Cardiac septum (tissue), 1 donor: ENCODE measurements around the gene PDPN. TPM values are rescaled to one million over a fixed set of nuclear protein-coding genes. Genes with fewer than 3 reads are reported as not detected.
"Not testable (repeated sequence)": the region's sequence is repeated elsewhere in the genome, so short reads cannot be mapped to it uniquely, and the experiment has no call there.

Source experiments
- DNase-seq: peaks from one replicate; pipeline ENCODE4 v3.0.0-alpha.2; 2020; ENCODE audit warnings: low spot score
- intact Hi-C: fragments of 100-400 bp; cut with DNase I; formaldehyde crosslinking; loops from one replicate; pipeline ENCODE4 v1.14.0; 2022
- long read RNA-seq: library from polyadenylated mRNA; unstranded; transcript quantifications from one replicate; pipeline ENCODE4 v2.0.0, GENCODE V29; 2021
- total RNA-seq: library from RNA; stranded (reverse); fragmentation: NEBNext Ultra II Directional; extraction: Animal tissue kit (Norgen Biotek cat#: 25700); gene quantifications from one replicate; pipeline ENCODE4 v1.2.1, GENCODE V29; 2021
- donor health status: DM: no; HTN: no; CAD: no.

The PDPN gene
- total RNA-seq: 14.9 TPM
- long read RNA-seq, transcript PDPN-202 (6 exons, 2,801 nt): major isoform, 10 of 19 reads
- long read RNA-seq, transcript PDPN-201 (6 exons, 3,104 nt): minor isoform, 6 of 19 reads
- long read RNA-seq, partial matches to known transcripts: 0 of 19 reads
- long read RNA-seq, other reads (novel, unspliced or antisense): 2 of 19 reads

GRCh38 chr1:13583595-13583965 lies at the start of gene PDPN:
PDPN (plus strand) TSS chr1:13583832; CDS start chr1:13584034, 202 bp downstream.
- intact Hi-C loops: no loop called here
- DNase-seq: no peak

GRCh38 chr1:13535227-13535626 lies 48.4 kb upstream of the PDPN start:
- no peak for DNase-seq
- intact Hi-C loops: loop anchor here (1.0 kb wide), 1 partner anchor 48 kb away; no protein-coding TSS in a partner anchor

GRCh38 chr1:13536571-13536970 lies 47.1 kb upstream of the PDPN start:
- DNase-seq: no peak
- intact Hi-C loops: no loop called here

- intact Hi-C loops: no loop called here
- DNase-seq: no peak
Measured at GRCh38 chr1:13538832-13539231, 44.8 kb upstream of the PDPN start.

- intact Hi-C loops: no loop called here
- no peak for DNase-seq
Measured at GRCh38 chr1:13539683-13540082, 43.9 kb upstream of the PDPN start.

DNA sequence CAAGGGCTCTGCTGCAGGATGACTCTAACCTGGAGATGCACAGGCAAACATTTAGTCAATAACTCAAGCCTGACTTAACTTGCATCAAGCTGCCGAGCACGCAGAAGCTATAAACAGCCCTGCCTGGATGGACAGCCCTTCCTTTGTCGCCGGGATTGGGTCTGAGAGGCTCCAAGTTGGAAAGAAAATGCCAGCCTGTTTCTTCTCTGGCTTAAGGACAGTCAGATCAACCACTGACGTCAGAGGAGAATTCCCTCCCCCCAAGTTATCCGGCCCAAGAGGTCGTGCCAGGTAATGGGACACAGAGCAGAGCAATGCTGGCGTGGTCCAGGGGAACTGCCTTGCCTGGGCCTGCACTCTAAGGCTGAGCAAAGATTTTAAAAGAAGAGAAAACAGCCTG lies 42.8 kb upstream of the PDPN start:
- no peak for DNase-seq
- intact Hi-C loops: no loop called here

DNA sequence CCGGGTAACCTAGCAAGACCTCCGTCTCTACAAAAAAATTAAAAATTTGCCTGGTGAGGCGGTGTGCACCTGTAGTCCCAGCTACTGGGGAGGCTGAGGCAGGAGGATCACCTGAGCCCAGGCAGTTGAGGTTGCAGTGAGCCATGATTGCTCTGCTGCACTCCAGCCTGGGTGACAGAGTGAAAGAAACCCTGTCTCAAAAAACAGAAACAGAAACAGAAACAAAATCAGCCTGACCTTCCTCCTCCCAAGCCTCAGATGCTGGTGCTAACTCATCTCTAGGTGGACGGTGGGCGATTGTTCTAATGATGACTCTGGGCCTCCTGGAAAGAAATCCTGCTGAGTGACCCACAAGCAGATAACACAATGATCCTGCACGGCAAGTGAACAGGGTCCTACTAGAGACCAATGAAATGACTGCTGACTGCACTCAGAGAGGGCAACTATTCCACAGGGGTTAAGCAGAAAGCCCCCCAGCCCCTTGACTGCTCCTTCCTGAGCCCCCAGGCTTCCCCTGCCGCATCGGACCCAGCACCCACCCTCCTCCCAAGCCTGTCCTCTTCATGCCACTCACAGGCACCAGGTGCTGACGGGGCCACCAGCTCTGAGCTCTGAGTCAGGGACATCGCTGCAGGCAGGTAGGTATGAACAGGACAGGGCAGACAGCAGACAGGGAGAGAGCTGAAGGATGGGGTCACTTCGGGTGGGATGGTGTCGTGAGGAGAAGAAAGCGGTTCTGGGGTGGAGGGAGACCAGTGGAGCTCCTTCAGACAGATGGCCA lies 42.0 kb upstream of the PDPN start:
- intact Hi-C loops: no loop called here
- DNase-seq: no peak

DNA sequence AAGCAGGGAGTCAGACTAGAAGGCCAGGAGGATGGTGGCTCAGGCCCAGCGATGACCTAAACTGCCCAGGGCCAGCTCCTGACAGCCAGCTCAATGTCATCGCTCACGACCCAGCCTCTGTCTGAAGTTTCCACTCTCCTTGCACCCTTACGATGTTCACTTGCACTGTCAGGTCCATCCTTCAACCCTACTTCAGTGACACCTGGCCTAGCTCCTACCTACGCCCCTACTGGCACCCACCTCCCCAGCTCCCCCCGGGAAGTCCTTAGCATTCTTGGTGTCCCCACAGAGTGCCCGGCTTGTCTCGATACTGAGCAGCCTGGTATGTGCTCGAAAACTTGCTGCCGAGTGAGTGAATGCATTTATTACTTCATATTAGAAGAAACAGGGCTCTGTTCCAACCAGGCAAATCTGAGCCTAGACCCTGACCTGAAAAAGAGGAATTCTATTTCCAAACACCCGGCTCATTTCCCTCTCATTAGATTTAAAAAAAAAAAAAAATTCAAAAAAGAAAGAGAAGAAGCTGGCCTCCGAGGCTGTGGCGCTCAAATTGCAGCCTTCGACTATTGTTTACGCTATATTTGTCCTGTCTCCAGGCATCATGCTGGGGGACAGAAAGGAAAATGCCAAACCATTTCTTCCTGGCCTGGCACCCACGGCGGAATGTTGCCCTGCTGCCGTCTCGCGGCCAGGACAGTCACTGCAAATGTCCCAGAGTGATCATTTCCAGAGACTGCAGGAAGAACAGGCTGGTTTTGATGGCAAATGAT lies 40.0 kb upstream of the PDPN start:
- peak; percentile 79 for DNase-seq
- intact Hi-C loops: loop anchor here (2.0 kb wide), 1 partner anchor 75 kb away; no protein-coding TSS in a partner anchor

GRCh38 chr1:13544221-13544556 lies 39.4 kb upstream of the PDPN start:
- no peak for DNase-seq
- intact Hi-C loops: loop anchor here (2.0 kb wide), 1 partner anchor 75 kb away; no protein-coding TSS in a partner anchor

DNA sequence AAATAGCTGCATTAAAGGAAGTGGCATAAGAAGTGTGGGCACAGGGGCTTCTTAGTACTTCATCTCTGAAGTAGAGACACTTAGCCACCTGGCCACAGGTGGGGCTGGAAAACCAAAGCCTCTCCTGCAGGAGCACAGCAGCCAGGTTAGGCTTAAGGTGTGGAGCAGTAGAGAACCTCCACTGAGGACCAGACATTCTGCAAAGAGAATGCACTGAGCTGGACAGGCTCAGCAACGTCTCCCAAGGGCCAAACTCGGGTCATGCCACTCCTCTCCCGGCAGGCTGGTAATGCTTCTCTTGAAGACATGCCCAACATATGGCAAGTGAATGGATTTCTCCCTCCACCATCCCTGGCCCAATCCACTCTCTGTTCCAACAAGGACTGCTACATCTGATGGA lies 36.8 kb upstream of the PDPN start:
- intact Hi-C loops: no loop called here
- DNase-seq: no peak

DNA sequence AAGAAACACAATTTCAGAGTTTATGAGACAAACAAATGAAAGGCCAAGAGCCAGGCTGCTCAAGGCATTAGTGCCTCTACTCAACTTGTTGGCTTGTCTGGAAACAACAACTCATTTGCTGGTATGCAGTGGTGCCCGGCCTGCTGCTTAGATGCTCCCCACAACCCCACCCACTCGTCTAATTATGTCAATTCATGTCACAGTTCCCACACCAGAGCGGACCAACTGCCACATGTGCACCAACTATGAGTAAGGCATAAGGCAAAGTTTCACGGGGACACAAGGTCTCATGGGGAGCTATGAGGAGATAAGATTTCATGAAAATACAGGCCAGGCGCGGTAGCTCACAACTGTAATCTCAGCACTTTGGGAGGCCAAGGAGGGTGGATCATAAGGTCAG lies 35.4 kb upstream of the PDPN start:
- no peak for DNase-seq
- intact Hi-C loops: no loop called here

DNA sequence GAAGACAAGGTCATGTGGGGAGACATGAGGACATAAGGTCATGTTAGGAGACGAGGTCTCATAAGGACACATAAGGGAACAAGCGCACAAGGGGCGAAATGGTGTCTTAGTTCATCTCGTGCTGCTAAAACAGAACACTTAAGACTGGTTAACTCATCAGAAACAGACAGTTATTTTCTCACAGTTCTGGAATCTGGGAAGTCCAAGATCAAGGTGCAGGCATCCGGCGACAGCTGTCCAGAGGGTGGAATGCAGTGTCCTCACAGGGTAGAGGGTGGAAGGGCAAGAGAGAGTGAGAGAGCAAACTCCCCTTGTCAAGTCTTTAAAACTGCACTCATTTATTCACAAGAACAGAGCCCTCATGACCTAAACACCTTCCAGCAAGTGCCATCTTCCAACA lies 34.6 kb upstream of the PDPN start:
- DNase-seq: no peak
- intact Hi-C loops: no loop called here

DNA sequence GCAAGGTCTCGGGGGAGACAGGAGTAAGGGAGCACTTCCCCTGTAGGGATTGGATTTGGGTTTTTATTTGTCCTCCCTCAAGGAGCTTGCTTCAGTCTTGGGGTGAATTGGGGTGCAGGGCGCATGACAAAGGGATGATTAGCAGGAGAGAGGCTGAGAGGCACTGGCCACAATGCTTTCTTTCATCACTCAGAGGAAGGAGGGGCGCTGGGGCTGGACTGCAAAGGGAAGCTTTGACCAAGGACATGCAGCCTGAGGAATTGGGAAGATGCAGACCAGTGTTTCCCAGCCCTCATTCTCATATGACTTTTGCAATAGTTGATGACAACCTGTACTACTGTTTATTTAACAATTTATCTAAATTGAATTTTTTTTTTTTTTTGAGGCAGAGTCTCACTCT lies 34.1 kb upstream of the PDPN start:
- DNase-seq: no peak
- intact Hi-C loops: no loop called here

- DNase-seq: no peak
- intact Hi-C loops: no loop called here
Measured at GRCh38 chr1:13550663-13551062, 33.0 kb upstream of the PDPN start.

GRCh38 chr1:13554798-13555197 lies 28.8 kb upstream of the PDPN start:
- intact Hi-C loops: no loop called here
- DNase-seq: no peak

DNA sequence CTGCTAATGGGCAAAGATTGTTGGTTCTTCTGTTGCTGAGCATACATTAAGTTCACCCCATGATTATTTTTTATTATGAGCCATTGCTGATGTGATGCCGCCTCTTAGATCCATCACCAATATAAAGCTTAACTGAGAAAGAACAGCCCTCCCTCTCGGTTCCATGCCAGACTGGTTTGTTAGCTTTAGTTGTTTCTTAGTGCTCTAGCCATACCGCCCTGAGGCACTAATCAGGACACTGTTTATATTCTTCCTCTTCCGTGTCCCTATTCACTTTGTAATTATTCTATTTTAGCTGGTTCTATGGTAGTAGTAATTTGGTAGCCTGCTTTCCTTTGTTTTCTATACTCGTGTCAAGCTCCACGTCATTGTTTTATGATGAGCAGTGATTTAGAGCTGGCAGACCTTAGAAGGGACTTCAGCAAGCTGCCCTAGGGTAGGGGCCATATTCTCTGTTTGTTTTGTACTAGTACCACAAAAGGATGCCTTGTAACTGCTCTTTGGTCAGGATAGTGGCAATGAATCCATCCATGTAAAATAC lies 27.3 kb upstream of the PDPN start:
- intact Hi-C loops: no loop called here

GRCh38 chr1:13560541-13560940 lies 23.1 kb upstream of the PDPN start:
- no peak for DNase-seq
- intact Hi-C loops: no loop called here

More for the DNA sequence above, 27.3 kb upstream of the PDPN start:
- DNase-seq: no peak

GRCh38 chr1:13562981-13563380 lies 20.7 kb upstream of the PDPN start:
- intact Hi-C loops, DNase-seq: not testable (repeated sequence)

- intact Hi-C loops: no loop called here
- DNase-seq: no peak
Measured at GRCh38 chr1:13564073-13564472, 19.6 kb upstream of the PDPN start.

DNA sequence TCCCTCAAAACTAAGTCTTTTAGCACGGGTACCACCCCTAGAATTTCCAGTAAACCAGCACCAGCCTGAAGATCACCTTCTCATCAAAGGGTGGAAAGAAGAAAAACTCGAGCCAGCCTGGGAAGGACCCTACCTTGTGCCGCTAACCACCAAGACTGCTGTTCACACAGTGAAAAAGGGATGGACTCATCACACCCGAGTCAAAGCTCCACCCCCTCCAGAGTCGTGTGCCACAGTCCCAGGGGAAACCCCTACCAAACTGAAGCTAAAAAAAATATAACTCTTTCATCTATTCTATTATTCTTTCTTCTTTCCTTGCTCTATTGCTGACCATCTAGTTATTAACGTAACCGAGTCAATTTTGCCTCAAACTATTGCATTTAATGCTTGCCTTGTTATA lies 13.2 kb upstream of the PDPN start:
- DNase-seq, intact Hi-C loops: not testable (repeated sequence)
